Effector memory CD4-positive, alpha-beta T cell (primary cell): Measurements from ENCODE around the gene TMEM131L.

Experiments used
- DNase-seq, 3 donors: peaks; one replicate each; pipeline ENCODE4 v3.0.0-alpha.2; 2020
- H3K27ac ChIP-seq: 2 replicates; pipeline ENCODE4 v1.7.0; 2013; ENCODE audit warnings: mild to moderate bottlenecking, low read length, moderate library complexity; ENCODE audit not compliant: insufficient read depth, poor library complexity, severe bottlenecking
- H3K27me3 ChIP-seq: replicated peaks from 2 replicates; pipeline ENCODE4 v1.7.0; 2013; ENCODE audit warnings: mild to moderate bottlenecking, low read length; ENCODE audit not compliant: insufficient read depth, control insufficient read depth, poor library complexity, severe bottlenecking
- H3K36me3 ChIP-seq: 2 replicates; pipeline ENCODE4 v1.7.0; 2013; ENCODE audit warnings: mild to moderate bottlenecking, low read length, moderate library complexity; ENCODE audit not compliant: control insufficient read depth, insufficient read depth
- H3K4me1 ChIP-seq: 2 replicates; pipeline ENCODE4 v1.7.0; 2013; ENCODE audit warnings: low read length, mild to moderate bottlenecking; ENCODE audit not compliant: control insufficient read depth, insufficient read depth, poor library complexity, severe bottlenecking
- H3K4me3 ChIP-seq: 2 replicates; pipeline ENCODE4 v1.7.0; 2013; ENCODE audit warnings: low read length, low read depth, mild to moderate bottlenecking; ENCODE audit not compliant: insufficient read depth, poor library complexity, severe bottlenecking
- H3K9me3 ChIP-seq: 2 replicates; pipeline ENCODE4 v1.7.0; 2013; ENCODE audit warnings: mild to moderate bottlenecking, low read length, moderate library complexity; ENCODE audit not compliant: control insufficient read depth

TMEM131L gene

GRCh38 chr4:153676486-153676885 is 210.3 kb downstream of the TMEM131L start:
- no peak overlapping the region for H3K4me3 ChIP-seq
- H3K9me3 ChIP-seq: no peaks in the 10 kb centered on the region
- H3K4me1 ChIP-seq: no peaks in the 10 kb centered on the region
- DNase-seq: no peak
- no peak overlapping the region for H3K27ac ChIP-seq
- H3K36me3 ChIP-seq: no peaks in the 10 kb centered on the region
- no peaks in the 10 kb centered on the region for H3K27me3 ChIP-seq

GRCh38 chr4:153676984-153677383 is 210.8 kb downstream of the TMEM131L start:
- Histone ChIP-seq H3K4me1 (no peaks in the 10 kb centered on the region), H3K27me3 (no peaks in the 10 kb centered on the region), H3K9me3 (no peaks in the 10 kb centered on the region), H3K27ac (no peak overlapping the region), H3K36me3 (no peaks in the 10 kb centered on the region), H3K4me3 (no peak overlapping the region)
- DNase-seq: no peak

- Histone ChIP-seq H3K27ac (no peak overlapping the region), H3K4me1 (peaks cover 7% of the 10 kb centered on the region), H3K27me3 (peaks cover 5% of the 10 kb centered on the region), H3K4me3 (no peak overlapping the region), H3K9me3 (no peaks in the 10 kb centered on the region), H3K36me3 (no peaks in the 10 kb centered on the region)
- no peak for DNase-seq
Observed at GRCh38 chr4:153679486-153679885, 213.3 kb downstream of the TMEM131L start.

GRCh38 chr4:153683763-153684181 is 217.6 kb downstream of the TMEM131L start:
- no peak for DNase-seq
- Histone ChIP-seq H3K27me3 (peaks cover 5% of the 10 kb centered on the region), H3K4me3 (peak overlapping the region; percentile 87), H3K4me1 (peaks cover 7% of the 10 kb centered on the region), H3K36me3 (no peaks in the 10 kb centered on the region), H3K27ac (no peak overlapping the region), H3K9me3 (no peaks in the 10 kb centered on the region)

- Histone ChIP-seq H3K4me1 (peaks cover 7% of the 10 kb centered on the region), H3K36me3 (no peaks in the 10 kb centered on the region), H3K9me3 (no peaks in the 10 kb centered on the region), H3K27ac (peak within 1 kb of the TSS; percentile 48), H3K27me3 (peaks cover 5% of the 10 kb centered on the region), H3K4me3 (peak within 1 kb of the TSS; percentile 87)
- DNase-seq: peak; percentile 32 to 51 (median 41)
Observed at GRCh38 chr4:153684182-153684970, 218.2 kb downstream of the TMEM131L start, which contains the start of gene TLR2. TSS of gene TLR2 (plus strand) at chr4:153684280. CDS start at chr4:153702908, 18,628 bp downstream.

GRCh38 chr4:153684971-153685371 is 218.8 kb downstream of the TMEM131L start:
- Histone ChIP-seq H3K27me3 (peaks cover 5% of the 10 kb centered on the region), H3K9me3 (no peaks in the 10 kb centered on the region), H3K4me1 (peaks cover 7% of the 10 kb centered on the region), H3K36me3 (no peaks in the 10 kb centered on the region), H3K27ac (no peak overlapping the region), H3K4me3 (peak overlapping the region; percentile 87)
- DNase-seq: no peak
